ENCODE data around the gene PLPP4. TPM values are rescaled to one million over a fixed set of nuclear protein-coding genes. Genes with fewer than 3 reads are reported as not detected.

The PLPP4 gene
- total RNA-seq, 1 experiment from 2014 or later = 10.7 TPM

DNA sequence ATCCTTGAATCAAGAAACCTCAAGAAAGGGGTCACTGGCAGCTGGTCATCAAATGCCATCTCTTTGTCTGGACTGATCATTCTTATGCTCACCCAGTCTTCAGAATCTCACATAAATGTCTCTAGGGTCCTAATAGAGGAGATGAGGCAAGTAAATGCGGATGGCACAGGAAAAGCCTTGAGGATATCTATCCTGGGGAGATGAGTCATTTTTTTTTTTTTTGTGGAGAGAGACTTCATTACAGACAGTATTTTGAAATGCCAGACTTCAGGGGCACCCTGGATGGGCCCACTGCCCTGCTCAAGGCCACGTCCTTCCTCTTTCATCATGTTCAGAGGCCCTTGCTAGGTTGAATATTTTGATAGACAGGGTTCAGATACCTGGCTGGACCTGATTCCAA lies 19.5 kb upstream of the PLPP4 start:
- Histone ChIP-seq H3K9me3 (ENCODE audit: low read length) (no peaks in the 10 kb centered on the region), H3K79me2 (ENCODE audit: low read length) (no peaks in the 10 kb centered on the region), H3K9ac (ENCODE audit: low read length) (no peak overlapping the region), H3K9me2 (replicated peaks; ENCODE audit: low read length) (no peaks in the 10 kb centered on the region), H3F3A (ENCODE audit: low read length, unreplicated experiment) (no peaks in the 10 kb centered on the region), H2AFZ (ENCODE audit: low read length) (no peak overlapping the region), H3K27ac (ENCODE audit: low read length) (no peak overlapping the region), H3K4me3 (ENCODE audit: low read length) (no peak overlapping the region), H4K20me1 (ENCODE audit: low read length) (no peaks in the 10 kb centered on the region), H3K27me3 (ENCODE audit: low read length) (no peaks in the 10 kb centered on the region), H3K4me1 (ENCODE audit: insufficient read depth, low read length) (no peaks in the 10 kb centered on the region), H3K36me3 (ENCODE audit: low read depth, low read length) (no peaks in the 10 kb centered on the region), H3K4me2 (ENCODE audit: low read length) (no peak overlapping the region)
- CTCF ChIA-PET = interaction anchor here (0.7 kb wide), 1 partner anchor 14 kb away, joined by 3 read pairs; no protein-coding TSS in a partner anchor
- intact Hi-C loops (cut with micrococcal nuclease) = no loop called here
- DNase-seq (no peak), ATAC-seq (no peak)
- no TSS peak for BruUV-seq (replicated peaks)
- TF ChIP-seq EZH2 (IDR thresholded peaks at IDR 0.05; ENCODE audit: low read length, unreplicated experiment) = no peak
- TF ChIP-seq CTCF (conservative IDR thresholded peaks at IDR 0.05; ENCODE audit: low read depth, low read length) = no peak
- no peak for TF ChIP-seq EZH2phosphoT487 (IDR thresholded peaks at IDR 0.05; ENCODE audit: borderline replicate concordance, low read length)
- POLR2A ChIA-PET (ENCODE audit: unreplicated experiment) = no interaction called here

DNA sequence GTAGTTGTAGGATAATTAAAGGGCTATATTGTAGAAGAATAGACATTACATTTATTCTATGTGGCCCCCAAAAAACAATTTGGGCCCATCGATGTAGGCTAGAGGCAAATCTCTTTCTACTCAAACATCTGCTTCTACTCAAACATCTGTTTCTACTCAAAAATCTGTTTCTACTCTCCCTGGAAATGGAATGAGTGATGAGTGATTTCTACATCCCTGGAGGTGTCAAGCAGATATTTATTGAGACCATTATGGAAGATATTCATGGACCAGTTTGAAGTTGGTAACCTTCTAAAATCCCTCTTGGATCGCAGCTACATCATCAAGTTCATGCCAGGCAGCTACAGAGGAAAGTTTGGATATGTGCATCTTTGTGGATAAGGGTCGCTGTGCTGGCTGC lies 5.1 kb upstream of the PLPP4 start:
- ChIA-PET POLR2A (ENCODE audit: unreplicated experiment) (no interaction called here), CTCF (no interaction called here)
- Histone ChIP-seq H4K20me1 (ENCODE audit: low read length) (no peaks in the 10 kb centered on the region), H3K9me2 (replicated peaks; ENCODE audit: low read length) (no peaks in the 10 kb centered on the region), H3K4me2 (ENCODE audit: low read length) (no peak overlapping the region), H3K9me3 (ENCODE audit: low read length) (no peaks in the 10 kb centered on the region), H3K36me3 (ENCODE audit: low read depth, low read length) (no peaks in the 10 kb centered on the region), H3K4me1 (ENCODE audit: insufficient read depth, low read length) (peaks cover 7% of the 10 kb centered on the region), H3K4me3 (ENCODE audit: low read length) (no peak overlapping the region), H3K27ac (ENCODE audit: low read length) (no peak overlapping the region), H3K27me3 (ENCODE audit: low read length) (no peaks in the 10 kb centered on the region), H3F3A (ENCODE audit: low read length, unreplicated experiment) (no peaks in the 10 kb centered on the region), H3K9ac (ENCODE audit: low read length) (no peak overlapping the region), H2AFZ (ENCODE audit: low read length) (no peak overlapping the region), H3K79me2 (ENCODE audit: low read length) (no peaks in the 10 kb centered on the region)
- intact Hi-C loops (cut with micrococcal nuclease) = no loop called here
- no peak for TF ChIP-seq CTCF (conservative IDR thresholded peaks at IDR 0.05; ENCODE audit: low read depth, low read length)
- TF ChIP-seq EZH2 (IDR thresholded peaks at IDR 0.05; ENCODE audit: low read length, unreplicated experiment) = no peak
- no peak for TF ChIP-seq EZH2phosphoT487 (IDR thresholded peaks at IDR 0.05; ENCODE audit: borderline replicate concordance, low read length)
- BruUV-seq (replicated peaks) = no TSS peak
- ATAC-seq = no peak
- no peak for DNase-seq

DNA sequence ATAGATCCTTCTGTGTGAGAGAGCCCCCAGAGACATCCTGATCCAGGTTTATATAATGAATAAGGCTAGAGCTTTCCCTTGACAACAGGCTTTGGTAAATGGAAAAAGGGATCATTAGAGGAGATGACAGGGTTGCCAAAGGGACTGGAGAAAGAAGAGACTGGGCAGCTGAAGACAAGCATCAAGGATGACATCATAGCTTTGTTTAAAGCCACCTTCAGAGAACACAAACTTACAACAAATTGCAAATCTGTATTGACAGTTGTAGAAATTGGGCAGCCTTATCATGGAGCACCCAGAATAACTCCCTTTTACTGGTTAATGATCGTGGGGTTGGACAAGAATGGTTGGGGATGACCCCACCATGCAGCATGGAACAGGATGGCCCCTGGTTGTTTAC lies 3.7 kb upstream of the PLPP4 start:
- Histone ChIP-seq H3K4me1 (ENCODE audit: insufficient read depth, low read length) (peaks cover 12% of the 10 kb centered on the region), H3K9ac (ENCODE audit: low read length) (no peak overlapping the region), H3K9me2 (replicated peaks; ENCODE audit: low read length) (no peaks in the 10 kb centered on the region), H3K79me2 (ENCODE audit: low read length) (no peaks in the 10 kb centered on the region), H4K20me1 (ENCODE audit: low read length) (no peaks in the 10 kb centered on the region), H2AFZ (ENCODE audit: low read length) (no peak overlapping the region), H3K27me3 (ENCODE audit: low read length) (no peaks in the 10 kb centered on the region), H3K27ac (ENCODE audit: low read length) (no peak overlapping the region), H3K4me2 (ENCODE audit: low read length) (no peak overlapping the region), H3F3A (ENCODE audit: low read length, unreplicated experiment) (no peaks in the 10 kb centered on the region), H3K4me3 (ENCODE audit: low read length) (no peak overlapping the region), H3K36me3 (ENCODE audit: low read depth, low read length) (no peaks in the 10 kb centered on the region), H3K9me3 (ENCODE audit: low read length) (no peaks in the 10 kb centered on the region)
- intact Hi-C loops (cut with micrococcal nuclease) = no loop called here
- ChIA-PET POLR2A (ENCODE audit: unreplicated experiment) (no interaction called here), CTCF (no interaction called here)
- BruUV-seq (replicated peaks) = no TSS peak
- DNase-seq (no peak), ATAC-seq (no peak)
- no peak for TF ChIP-seq EZH2 (IDR thresholded peaks at IDR 0.05; ENCODE audit: low read length, unreplicated experiment)
- no peak for TF ChIP-seq CTCF (conservative IDR thresholded peaks at IDR 0.05; ENCODE audit: low read depth, low read length)
- TF ChIP-seq EZH2phosphoT487 (IDR thresholded peaks at IDR 0.05; ENCODE audit: borderline replicate concordance, low read length) = no peak

Data from PC-3 (cell line).